Measurements from ENCODE around the gene TRPM5.

Gene TRPM5

DNA sequence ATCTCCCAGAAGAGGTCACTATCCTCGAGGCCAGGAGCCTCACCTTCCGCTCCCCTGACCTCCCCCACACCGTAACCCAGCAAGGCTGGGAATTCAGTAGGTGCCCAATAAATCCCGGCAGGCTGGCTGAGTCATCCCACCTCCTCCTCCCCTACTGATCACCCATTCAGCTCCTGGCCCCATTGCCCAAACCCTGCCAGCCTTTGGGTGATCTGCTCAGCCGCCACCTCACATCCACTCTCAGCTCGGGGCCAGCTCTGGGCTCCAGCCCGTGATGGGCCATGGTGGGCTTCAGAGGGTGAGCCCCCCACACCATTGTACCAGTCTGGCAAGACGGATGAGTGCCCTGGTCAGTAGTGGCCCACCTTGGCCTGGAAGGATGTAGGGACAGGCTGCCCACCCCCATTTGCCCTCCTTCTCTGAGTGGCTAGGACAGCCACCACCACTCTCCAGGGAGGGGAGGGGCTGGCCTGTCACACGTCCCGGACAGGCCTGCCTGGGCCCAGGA is 8.2 kb downstream of the TRPM5 start:
- no peak for DNase-seq (ENCODE audit: low read depth in 3 of 3)

DNA sequence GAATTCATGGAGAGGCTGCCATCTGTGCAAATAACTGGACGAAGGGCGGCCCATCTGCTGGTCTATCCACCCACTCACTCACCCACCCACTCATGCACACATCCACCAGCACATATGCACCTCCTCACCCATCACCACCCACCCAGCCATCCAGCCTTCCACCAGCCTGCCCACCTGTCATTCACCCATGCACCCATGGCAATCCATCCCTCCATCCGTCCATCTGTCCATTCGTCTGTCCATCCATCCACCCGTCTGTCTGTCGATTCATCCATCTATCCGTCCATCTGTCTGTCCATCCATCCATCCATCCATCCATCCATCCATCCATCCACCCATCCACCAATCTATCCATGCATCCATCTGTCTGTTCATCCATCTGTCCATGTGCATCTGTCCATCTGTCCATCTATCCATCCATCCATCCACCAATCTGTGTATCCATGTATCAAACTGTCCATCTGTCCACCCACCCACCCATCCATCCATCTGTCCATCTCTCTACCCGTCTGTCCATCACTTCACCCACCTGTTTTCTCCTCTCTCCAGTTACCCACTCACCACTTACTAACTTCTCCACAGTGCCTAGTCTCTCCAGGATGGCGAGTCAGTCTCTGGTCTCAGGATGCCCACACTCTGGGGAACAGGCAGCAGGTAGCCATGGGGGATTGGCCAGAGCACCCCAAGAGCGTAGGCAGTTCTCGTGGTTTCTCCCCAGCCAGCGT is 8.9 kb downstream of the TRPM5 start:
- DNase-seq (ENCODE audit: low read depth in 3 of 3), result no peak

DNA sequence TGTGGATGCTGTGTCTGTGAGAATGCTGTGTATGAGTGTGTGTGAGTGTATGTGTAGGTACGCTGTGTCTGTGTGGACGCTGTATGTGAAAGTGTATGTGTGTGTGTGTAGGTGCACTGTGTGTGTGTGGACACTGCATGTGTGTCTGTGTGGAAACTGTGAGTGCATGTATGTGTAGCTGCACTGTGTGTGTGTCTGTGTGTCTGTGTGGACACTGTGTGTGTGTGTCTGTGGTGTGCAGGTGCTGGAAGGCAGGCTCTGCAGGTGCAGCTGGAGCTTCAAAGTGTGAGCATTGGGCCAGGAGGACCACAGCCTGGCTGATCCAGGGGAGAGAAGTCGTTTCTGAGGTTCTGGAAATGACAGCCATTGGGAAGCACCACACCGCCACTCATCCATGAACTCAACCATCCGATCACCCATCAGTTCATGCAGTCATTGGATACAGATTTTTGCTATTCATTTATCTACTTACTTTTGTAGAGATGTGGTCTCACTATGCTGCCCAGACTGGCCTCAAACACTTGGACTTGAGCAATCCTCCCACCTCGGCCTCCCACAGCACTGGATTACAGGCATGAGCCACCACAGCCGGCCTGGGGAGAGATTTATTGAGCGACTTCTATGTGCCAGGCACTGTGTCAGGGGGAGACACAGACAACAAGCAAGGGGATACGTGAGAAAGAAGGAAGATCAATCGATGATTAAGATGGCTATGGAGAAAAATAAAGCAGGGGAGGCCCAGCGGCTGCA is 9.6 kb downstream of the TRPM5 start:
- no peak for DNase-seq (ENCODE audit: low read depth in 3 of 3)

DNA sequence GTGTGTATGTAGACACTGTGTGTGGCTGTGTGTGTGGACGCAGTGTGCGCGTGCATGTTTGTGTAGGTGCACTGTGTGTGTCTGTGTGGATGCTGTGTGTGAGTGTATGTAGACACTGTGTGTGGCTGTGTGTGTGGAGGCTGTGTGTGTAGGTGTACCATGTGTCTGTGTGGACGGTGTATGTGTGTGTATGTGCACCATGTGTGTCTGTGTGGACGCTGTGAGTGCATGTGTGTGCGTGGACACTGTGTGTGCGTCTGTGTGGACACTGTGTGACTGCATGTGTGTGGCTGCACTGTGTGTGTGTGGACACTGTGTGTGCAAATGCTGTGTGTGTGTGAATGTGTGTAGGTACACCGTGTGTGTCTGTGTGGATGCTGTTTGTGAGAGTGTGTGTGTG is 10.3 kb downstream of the TRPM5 start:
- DNase-seq (ENCODE audit: low read depth in 3 of 3), result no peak

DNA sequence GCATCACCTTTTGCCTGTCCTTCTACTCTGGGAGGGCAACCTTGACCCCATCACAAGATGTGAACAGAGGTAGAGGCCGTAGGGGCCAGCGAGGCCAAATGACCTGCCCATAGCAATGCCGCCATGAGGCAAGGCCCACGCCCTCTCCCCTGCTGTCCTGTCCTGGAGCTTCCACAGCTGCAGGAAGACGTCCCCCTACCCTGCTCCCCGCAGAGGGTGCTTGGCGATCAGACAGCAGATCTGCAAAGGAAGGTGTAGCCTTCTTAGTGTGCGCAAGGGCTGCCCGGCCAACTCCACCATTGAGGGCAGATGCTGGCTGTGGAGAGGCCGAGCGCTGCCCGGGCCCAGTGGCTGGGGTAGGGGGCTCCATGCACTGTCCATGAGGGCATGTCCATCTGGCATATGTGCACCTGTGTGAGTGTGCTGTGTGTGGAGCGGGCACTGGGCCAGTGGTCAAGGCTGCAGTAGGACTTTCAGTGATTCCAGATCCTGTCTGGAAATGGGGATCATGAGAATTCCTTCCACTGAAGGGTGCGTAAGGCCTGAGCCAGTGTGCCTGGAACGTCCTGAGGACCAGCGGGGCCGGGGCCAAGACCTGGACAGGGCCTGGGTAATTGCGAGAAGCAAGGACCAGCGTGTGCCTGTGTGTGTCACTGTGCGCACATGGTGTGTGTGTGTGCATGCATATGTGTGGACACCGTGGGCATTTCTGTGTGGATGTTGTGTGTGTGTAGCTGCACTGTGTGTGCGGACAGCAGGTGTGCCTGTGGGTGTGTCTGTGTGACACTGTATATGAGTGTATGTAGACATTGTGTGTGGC is 11.0 kb downstream of the TRPM5 start:
- DNase-seq (ENCODE audit: low read depth in 3 of 3), result no peak

DNA sequence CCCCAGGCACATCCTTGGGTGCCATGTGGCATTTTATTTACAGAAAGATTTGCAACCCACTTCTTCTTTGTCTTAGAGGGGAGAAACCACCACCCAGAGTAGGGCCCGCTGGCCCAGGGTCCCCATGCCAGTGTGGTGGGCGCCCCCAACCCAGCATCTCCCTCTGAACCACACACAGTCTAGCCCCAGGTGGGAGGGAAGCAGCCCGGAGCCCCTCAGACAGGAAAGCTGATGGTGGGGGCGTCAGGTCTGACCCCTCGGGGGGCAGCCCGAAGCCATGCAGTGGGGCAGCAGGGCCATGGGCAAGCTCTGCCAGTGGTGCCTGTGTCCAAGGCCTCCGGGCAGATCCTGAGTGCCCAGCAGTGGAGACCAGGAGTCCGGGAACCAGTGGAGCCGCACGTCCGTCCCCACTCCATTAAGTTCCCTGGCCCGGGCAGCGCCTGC is 11.7 kb downstream of the TRPM5 start:
- no peak for DNase-seq (ENCODE audit: low read depth in 3 of 3)

DNA sequence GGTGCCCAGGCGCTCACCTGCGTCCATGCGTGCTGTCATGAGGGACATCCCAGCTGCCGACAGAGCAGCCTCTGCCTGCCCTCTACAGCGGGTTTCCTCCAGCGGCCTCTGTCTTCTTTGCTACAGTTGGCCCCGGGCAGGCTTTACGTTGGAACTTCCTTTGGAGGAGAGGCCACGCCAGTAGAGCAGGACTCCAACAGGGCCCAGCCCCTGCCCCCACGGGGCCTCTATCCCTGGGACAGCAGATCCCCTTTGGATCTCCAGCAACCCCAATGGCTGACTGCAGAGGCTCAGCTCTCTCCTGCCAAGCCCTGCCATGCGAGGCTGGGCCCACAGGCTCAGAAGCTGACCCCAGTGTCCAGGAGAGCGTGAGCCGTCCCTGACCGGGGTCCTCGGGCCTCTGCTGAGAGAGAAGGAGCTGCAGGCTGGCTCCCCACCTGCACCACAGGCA is 12.1 kb downstream of the TRPM5 start:
- DNase-seq (ENCODE audit: low read depth in 3 of 3), result no peak

DNA sequence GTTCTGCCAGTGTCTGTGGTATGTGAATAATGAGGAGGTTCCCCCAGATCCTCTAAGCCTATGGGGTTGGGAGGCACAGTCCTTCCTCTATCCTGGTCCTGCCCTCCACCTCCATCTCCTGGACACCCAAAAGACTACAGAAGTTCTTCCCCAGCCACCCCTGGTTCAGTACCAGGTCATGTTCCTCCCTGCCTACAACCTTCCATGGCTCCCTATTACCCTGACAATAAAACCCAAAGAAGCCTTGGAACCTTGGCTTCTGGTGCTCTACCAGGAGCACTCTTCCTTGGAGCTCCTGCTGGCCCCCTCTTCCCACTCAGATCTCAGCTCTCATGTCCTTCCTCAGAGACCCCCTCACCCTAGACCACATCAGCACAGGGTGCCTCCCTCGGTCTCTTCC is 12.9 kb downstream of the TRPM5 start:
- DNase-seq (ENCODE audit: low read depth in 3 of 3), result no peak

DNA sequence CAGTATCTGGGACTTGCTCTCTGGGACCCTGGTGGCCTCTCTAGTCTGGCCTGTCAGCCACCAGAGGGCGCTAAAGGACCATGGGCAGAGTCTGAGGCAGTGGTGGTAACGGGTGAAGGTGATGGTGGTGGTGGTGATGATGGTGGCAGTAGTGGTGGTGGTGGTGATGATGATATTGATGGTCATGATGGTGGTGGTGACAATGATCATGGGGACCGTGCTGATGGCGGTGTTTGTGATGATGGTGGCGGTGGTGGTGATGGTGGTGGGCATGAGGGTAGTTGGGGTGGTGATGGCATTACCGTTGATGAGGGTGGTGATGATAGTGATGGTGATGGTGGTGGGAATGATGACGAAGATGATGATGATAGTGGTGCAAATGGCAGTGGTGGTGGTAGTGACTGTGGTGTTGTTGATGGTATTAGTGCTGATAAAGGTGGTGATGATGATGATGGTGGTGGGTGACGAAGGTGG is 16.0 kb downstream of the TRPM5 start:
- peak; percentile 68 to 84 (median 84) for DNase-seq (ENCODE audit: low read depth in 3 of 3)

DNA sequence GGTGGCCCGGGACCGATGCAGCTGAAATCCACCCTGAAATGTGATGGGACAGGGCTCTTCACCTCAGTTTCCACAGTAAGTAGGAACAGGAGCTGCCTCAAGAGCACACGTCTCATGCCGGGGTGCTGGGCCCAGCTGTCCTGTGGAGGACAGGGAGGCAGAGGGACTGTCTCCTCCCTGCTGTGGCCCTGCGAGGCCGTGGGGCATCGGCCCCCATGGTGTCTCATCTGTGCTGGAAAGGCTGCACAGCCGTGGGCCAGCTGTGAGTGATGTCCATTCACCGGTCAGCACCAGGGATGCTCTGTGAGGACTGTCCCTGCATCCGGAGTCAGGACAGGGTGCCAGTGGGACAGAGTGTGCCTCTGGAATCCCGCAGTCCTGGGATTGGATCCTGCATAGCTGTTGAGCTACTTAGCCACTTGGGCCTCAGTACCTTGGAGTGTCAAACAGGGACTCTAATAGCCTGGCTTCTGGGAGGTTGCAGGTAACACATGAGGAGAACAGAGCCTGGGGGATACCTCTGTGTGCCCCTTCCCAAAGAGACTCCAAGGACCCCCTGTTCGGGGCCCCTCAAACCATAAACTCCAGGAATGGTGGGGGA is 16.5 kb downstream of the TRPM5 start:
- DNase-seq (ENCODE audit: low read depth in 3 of 3), result no peak

DNA sequence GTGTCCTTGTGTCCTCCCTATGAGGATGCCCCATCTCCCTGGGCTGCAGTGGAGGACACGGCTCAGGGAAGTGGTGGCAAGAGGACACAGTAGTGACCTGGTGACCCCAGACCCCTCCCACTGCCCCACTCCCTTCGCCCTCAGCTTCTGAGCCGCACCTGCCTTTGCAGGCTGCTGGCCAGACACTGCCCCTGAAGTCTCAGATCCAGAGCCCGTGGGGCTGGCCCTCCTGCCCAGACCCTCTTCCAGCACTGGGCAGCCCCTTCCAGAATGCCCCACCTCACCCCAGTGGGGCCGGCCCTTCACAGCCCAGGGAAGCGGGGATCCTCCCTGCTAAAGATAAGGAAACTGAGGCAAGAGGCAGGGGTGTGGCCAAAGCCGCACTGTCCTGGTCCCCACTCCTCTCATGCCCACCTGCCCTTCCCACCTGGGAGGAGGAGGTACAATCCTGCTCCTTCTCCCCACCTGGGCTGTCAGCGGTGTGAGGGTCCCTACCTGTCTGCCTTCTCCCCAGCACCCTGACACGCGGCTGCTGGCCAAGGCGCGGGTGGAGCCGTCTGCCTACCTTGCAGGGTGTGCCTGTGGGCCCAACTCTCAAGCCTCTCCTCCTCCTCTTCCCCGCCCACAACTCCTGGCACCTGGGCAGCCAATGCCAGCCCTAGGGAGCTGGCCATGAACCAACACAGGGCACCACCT is 17.3 kb downstream of the TRPM5 start:
- no peak for DNase-seq (ENCODE audit: low read depth in 3 of 3)

DNA sequence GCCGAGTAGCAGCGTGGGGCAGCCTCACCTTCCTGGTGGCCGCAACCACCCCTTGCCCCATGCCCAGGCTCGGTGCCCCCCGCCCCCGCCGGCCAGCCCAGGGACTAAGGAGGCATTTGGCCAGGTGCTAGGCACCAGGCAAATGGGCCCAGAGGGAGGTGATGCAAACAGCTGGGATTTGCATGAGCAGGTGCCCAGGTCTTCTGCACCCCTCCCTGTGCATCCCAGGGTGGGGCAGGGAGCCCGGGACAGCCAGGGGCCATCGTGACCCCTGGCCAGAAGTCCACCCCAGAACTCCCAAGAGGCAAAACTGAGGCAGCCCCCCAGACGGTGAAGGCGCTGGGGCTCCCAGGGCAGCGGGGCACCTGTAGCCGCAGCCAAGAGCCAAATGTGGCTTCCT is 18.1 kb downstream of the TRPM5 start:
- DNase-seq (ENCODE audit: low read depth in 3 of 3), result no peak

DNA sequence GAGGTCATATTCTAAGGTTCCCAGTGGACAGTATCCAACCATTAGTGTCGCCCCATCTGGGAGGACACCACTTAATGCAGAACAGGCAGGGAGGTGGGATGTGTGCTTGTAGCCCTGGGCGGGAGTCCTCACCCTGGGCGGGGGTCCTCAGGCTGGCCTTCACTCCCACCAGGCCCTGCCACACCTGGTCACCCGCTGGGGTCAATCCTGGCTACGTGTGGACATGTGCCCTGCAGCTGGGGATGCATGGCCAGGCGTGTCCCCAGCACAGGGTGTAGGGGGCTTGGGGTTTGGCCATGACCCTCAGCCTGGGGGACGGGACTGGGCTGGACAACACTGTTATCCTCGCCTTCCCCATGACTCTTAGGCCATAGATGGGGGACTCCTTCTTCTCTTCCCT is 18.8 kb downstream of the TRPM5 start:
- no peak for DNase-seq (ENCODE audit: low read depth in 3 of 3)

DNA sequence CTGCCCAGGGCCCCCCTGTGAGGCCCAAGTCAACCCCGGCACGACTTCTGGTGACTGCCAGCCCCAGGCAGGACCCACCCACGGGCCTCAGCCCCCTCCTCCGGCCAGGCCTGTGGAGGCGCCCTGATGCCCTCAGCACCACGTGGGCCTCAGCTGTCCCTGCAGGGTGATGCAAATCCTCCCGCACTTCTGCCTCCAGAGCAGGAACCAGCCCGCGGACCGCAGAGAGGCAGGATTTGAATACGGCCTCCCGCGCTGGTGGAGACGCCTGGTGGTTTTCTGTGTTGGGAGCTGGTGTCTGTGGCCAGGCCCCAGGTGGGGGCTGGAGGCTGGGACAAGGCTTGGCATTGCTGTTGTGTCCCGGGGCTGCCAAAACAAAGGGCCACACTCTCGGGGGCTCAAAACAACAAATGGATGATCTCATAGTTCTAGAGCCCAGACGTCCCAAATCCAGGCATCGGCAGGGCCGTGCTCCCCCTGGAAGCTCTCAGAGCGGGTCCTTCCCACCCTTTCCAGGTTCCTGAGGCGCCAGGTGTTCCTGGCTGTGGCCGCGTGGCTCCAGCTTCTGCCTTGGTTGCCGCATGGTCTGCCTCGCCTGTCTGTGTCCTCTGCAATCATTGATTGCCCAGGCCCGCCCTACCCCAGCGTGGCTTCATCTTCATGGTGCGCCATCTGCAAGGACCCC is 19.4 kb downstream of the TRPM5 start:
- no peak for DNase-seq (ENCODE audit: low read depth in 3 of 3)

DNA sequence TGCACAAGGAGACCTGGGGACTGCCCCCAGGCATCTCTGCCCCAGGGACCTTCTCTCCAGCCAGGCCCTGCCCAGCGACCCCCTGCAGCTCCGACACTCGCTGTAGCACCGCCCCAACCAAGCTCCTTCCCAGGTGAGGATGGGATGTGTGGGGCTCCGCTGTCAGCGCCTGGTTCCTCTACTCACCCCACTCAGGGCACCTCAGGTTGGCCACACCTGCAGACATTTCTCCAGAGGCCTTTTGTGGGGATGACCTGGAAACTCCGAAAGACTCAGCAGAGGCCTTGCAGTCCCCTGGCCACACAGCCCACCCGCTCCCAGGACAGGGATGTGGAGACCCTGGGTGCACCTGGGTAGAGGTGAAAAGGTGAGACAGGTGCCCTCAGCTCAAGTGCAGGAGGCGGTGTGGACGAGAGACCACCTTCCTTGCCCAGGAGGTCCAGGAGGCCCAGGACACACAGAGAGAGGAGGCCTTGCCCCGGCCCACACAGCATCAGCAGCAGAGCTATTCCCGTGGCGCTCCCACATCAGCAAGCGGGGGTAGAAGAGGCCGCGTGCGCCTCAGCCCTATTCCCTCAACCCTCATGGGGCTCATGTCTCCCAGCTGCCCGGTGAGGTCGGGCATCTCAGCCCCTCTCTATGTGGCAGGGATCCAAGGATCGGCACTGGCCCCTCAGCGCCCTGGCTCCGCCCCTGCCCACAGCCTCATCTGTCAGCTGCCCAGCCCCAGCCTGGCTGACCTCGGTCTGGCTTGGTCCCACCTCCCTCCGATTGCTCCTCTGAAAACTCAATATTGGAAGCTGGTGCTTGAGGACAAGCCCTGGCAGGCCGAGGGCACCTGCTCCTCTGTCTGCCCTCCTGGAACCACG is 20.9 kb downstream of the TRPM5 start:
- no peak for DNase-seq (ENCODE audit: low read depth in 3 of 3)

DNA sequence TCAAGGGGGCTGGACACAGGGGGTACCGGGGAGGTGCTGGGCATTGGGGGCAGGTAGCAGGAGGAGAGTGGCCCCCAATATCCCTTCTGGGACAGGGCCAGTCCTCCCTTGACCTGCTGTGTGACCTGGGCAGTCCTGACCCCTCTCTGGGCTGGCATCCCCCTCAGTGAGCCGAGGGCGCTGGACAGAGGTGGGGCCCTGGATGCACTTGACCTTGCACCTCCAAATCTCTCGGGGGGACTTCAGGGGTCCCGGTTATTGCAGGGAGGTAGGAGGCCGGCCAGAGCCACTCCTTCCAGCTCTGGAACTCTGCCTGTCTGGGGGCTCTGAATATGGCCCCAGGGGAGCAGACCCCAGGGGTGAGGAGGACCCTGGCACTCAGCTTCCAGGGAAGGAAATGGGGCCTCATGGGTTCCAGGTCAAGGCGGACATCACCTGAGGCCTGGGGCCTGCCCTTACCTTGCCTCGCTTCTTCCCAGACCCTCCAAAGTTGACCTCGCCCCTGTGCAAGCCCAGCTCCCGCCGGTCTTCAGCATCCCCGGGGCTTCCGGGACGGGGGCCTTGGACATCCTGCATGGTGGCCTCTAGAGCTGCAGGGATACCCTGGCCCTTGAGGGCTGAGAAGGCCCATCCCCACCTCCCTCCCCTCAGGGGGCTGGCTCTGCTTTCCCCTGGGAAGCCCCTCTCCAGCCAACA is 21.7 kb downstream of the TRPM5 start:
- DNase-seq (ENCODE audit: low read depth in 3 of 3), result no peak

DNA sequence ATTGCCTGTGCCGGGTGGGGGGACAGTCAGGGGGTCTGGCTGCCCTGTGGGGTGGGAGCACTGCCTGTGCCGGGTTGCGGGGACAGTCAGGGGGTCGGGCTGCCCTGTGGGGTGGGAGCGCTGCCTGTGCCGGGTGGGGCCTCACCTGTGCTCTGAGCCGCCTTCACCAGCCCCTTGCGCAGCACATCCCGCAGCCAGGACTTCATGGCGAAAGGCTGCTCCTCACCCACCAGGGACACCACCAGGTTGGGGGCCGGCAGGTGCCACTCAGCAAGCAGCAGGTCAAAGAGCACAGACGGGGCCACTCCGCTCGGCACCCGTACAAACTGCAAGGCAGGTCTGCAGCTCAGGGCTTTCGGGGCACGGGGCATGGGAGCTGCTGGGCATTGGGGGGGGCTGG is 22.3 kb downstream of the TRPM5 start:
- DNase-seq (ENCODE audit: low read depth in 3 of 3), result no peak

DNA sequence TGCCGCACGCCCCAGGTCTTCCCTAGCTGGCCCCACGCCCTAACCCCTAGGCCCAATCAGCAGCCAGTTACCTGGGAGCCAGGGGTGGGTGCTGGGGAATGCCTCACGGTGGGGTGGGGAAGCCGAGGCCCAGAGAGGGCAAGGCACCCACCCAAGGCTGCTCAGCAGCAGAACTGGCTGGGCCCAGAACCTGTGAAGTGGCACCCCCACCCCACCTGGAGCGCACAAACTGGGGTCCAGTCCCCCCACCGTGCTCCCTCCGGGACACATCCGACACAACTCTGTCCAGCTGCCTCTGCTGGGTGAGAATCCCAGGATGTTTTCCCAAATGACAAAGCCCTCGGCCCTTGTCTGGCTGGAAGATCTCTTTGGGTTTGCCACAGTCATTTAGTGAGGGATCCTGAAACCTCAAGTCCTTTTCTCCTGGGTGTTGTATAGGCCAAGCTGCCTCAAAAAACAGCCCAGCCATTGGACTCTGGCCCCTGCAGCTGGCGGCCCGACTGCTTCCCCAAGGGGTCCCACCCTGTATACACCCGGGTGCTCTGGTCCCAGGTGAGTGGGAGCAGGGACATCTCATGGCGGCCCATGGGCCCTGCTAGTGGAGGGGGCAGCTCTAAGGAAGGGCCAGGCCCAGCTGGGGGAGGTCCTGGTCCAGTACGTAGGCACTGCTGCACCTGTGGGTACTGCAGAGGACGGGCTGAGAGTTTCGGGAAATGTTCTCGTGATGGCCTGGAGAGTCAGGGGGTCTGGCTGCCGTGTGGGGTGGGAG is 22.9 kb downstream of the TRPM5 start:
- no peak for DNase-seq (ENCODE audit: low read depth in 3 of 3)

All from stimulated activated CD4-positive, alpha-beta T cell treated with anti-CD3 and anti-CD28 coated beads, TNF-alpha, amount 100 ng/mL, for 4 hours (primary cell).